Cerebellar nuclear complex (tissue), 1 donor: ENCODE results near the gene UBAC1.
A peak's percentile ranks its signal among the peaks of the same experiment; 100 is the strongest.

ENCODE experiments used
- DNase-seq, 2 experiments: peaks; one replicate each; lab custom pipeline; 2025; lab: John Stamatoyannopoulos, UW

Gene UBAC1

DNA sequence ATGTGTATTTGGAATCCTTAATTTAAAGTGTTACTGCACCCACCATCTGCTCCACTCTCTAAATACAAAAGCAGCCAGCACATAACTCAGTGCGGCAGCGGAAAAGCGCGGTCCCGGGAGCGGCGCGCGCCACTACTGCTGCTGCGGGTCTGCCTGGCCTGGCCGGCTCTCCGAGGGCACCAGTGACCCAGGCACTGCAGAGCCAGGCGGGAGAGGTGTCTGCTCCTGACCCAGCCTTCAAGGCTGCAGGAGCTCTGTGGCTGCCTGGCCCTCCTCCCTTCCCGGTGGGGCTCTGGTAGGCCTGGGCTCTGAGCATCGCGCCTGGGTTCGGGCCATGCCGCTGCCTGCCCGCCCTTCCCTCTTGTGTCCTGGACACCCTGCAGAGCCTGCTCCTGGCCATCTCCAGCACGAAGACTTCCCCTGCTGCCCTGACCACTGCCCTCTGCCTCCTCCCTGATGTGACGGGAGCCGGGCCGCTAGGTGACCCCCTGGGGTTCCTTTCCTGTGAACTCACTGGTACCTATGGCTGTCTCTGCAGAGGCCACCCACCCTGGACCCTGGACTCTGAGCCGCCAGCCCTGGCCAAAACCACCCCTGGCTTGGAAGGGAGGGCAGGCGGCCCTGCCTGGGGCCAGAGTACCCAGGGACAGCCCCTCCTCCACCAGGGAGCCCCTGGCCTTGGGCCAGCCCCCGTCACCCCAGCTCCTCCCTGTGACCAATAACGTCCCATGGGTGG, 32.8 kb upstream of the UBAC1 start:
- no peak for DNase-seq

DNA sequence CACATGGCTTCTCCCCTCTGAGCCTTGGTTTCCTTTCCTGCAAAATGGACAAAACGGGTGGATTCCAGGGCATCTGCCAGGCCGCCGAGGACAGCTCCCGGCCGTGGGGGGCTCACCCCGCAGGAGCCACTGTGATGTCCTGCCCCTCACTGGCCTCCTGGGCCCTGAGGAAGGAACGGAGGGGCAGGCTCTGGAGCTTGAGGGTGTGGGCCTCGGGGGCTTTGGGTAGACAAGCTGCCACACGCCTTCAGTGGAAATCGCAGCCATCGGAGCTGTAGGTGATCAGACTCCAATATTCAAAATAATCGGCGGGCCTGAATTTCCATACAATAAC, 32.2 kb upstream of the UBAC1 start:
- no peak for DNase-seq

- no peak for DNase-seq
Measured at GRCh38 chr9:135992486-135993408, 31.6 kb upstream of the UBAC1 start.

DNA sequence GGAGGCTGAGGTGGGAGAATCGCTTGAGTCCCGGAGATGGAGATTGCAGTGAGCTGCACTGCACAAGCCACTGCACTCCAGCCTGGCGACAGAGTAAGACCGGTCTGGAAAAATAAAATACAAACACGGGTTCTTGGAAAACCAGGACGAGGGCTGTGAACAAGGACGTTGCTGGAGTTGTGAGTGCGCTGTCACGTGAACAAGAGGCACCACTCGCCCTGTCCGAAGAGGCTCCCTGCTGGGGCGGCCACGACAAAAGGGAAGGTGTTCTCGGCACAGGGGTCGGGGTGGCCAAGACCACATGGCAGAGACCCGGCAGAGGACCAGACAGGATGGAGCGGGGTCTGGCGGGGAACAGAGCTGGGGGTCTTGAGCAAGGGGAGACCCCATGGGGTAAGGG, 30.6 kb upstream of the UBAC1 start:
- no peak for DNase-seq

DNA sequence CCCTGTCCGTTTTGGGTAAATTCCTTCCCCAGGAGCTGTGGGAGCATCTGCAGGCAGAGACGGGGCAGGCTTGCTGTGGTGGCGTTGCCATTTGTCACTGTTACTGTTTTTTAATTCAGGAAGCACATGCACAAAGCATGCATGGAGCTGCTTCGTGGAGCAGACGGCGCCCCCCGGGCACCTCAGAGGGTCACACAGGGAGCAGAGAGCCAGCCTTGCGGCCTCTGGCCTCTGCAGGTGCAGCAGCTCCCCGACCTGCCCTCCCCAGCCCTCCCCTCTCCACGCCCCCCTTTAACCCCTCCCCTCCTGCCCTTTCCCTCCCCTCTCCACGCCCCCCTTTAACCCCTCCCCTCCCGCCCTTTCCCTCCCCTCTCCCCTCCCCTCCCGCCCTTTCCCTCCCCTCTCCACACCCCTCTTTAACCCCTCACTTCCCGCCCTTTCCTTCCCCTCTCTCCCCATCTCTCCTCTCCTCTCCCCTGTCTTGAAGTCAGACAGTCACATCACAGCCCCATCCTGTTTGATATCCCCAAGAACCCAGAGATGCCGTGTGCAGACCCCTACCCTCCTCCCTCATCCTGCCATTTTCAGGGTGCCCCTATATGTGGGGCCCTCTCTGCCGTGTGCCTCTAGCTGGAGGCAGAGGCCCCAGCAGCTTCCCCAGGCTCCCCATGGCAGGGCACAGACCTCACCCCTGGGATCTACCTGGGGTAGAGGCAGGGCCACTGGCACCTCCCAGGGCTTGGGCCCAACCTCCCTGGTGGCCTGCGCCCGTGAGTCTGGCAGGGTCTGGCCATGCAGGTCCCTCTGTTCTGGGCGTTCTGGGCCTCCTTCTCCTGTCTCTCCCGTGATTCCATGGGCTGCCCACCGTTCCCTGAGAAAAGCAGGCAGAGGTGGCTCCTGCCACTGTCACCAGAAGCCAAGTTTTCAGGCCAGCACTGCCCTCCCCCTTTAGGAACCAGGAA, 29.6 kb upstream of the UBAC1 start:
- no peak for DNase-seq

GRCh38 chr9:135989722-135990467, 28.7 kb upstream of the UBAC1 start:
- peak; percentile 23 to 58 for DNase-seq

DNA sequence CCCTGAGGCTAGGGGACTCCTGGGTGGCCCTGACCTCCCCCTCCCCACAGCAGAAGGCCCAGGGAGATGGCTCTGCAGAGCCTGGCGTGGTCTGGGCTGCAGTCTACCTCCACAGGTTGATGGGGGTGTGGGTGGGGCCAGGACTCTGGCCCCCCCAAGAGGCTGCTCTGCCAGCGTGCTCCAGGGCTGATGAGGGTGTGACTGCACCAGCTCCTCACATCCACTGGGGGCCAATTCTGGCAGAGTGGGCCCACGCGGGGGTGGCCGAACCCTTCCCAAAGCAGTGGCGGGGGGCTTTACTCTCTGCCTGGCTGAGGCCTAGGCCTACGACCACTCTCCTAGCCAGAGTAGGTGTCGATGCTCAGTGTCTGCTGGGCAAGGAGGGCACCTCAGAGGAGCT, 28.0 kb upstream of the UBAC1 start:
- DNase-seq: no peak

DNA sequence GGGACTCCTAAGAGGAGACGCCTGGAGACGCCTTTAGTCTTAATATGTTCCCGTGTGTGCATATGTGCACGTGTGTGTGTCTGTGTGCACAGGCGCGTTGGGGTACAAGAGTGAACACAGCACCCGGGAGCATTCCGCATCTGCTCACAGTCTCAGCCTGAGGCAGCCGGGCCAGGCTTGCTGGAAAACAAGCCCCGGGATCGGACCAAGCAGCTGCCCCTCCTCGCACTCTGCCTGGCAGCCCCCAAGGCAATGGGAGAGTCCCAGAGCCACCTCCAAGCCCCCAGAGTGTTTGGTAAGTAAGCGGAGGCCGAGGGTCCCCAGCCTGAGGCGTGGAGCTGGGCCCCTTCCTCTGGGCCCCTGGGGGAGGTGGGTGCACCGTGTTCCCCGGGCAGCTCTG, 27.3 kb upstream of the UBAC1 start:
- no peak for DNase-seq

DNA sequence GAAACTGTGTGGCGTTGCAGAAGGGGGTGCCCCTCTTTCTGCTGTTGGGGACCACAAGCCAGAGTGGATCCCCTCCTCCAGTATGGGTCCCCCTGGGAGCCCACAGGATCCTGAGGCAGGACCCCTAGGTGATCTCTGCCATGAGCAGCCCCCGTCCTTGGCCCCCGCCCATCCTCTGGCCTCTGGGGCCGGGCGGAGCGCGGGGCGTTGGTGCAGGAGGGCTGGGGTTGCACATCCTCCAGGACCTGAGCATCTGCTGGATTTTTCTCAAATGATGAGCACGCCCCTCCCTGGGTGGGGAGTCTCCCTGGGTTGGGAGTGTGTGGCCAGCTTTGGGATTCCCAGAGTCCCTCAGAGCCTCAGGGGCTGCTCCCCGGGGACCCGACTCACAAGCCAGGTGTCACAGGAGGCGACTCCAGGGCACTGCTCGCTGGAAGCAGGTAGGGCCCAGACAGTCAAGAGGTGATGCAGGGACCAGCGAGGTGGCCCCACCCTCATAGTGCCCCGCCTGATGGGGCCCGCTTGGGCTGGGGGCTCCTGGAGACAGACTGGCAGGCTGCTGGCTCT, 26.7 kb upstream of the UBAC1 start:
- no peak for DNase-seq

DNA sequence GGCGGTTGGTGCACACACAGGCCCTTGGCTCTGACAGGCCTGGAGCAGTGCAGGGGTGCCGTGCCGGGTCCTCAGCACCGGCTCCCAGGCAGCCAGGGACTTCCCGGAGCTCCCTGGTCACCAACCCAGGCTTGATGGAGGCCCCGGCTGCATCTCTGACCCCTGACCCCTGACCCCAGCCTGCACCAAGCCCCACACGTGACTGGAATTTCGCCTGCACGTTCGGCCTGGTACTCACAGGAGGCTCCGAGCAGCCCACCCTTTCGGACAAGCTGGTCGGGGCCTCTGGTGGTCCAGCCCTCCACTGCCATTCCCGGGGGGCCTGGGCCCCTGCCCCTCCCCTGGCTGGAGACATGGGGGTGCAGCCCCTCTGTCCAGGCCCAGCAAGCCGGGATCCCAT, 25.4 kb upstream of the UBAC1 start:
- no peak for DNase-seq

DNA sequence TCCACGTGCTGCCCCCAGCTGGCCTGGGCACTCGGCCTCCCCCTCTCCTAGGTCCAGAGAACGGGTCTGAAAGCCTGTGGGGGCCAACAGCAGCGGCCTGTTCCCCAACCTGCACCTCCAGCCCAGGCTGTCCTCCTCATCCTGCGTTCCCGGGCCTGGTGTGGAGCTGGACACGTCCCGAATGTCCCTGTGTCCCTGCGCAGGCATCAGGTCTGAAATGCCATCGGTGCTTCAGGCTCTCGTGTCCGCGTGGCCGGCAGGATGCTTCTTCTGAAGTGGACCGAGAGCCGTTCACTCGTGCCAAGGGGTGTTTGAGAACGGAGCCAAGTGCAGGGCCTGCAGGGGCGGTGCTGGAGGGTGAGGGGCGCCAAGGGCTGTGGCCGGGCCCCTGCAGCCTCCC, 24.7 kb upstream of the UBAC1 start:
- DNase-seq: no peak

GRCh38 chr9:135985459-135985774, 24.2 kb upstream of the UBAC1 start:
- no peak for DNase-seq

DNA sequence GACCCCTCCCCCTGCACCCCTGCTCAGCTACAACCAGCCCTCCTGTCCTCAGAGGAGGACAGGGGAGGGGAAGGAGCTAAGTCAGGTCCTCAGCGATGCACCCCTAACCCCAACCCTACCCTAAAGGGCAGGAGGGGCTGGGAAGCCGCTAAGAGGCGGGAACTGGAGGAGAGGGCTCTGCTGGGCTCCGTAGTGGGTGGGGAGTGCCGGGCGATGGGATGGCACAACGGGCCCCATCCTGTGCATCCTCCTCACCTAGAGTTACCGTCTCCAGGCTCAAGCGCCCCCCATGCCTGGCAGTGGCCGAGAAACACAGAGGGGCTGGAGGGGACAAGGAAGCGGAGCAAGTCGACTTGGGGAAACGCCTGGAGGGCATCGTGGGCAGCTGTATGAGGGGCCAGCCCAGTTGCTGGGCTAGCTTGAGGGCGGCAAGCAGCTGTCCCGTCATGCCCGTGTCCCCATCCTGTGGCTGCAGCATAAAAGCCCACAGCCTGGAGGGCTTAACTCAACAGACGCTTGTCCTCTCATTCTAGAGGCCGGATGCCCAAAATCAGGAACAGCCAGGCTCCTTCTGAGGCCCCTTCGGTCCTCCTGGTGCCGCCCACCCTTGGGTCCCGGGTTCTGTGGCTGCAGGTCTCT, 23.0 kb upstream of the UBAC1 start:
- DNase-seq: no peak

- no peak for DNase-seq
Measured at GRCh38 chr9:135983208-135984071, 22.3 kb upstream of the UBAC1 start.

GRCh38 chr9:135982499-135983207, 21.5 kb upstream of the UBAC1 start:
- no peak for DNase-seq

DNA sequence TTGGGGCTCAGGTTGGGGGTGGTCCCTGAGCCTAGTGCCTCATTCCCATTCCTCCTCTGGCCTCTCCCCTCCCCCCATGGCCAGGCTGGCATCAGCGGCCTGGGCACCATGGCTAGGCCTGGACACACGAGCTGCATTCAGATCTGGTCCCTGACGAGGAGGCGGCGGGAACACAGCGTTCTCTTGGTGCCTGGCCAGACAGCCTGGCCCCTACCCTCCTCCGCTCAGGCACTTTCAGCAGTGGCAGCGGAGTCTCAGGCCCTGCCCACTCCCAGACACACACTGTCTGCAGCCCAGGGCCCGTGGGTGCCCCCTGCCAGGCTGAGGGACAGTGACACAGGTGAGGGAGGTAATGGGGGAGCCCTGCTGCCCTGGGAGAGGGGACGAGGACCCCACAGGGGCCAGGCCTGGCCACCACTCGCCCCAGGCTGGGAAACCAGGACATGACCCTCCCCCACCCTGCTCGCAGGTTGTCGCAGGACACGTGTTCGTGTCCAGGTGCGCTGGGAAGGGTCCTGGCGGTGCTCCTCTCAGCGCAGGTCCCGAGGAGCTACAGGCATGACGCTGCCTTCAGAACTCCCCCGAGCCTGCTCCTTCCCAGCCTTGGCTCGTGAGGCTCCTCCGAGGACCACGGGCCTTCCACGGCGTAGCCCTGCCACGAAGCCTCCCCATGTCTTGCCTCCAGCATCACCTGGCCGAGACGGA, 19.9 kb upstream of the UBAC1 start:
- DNase-seq: no peak

GRCh38 chr9:135979547-135980166, 18.5 kb upstream of the UBAC1 start:
- no peak for DNase-seq
